Skeletal muscle cell (primary cell): ENCODE results near the gene MYOM1.
"Not testable (repeated sequence)": the region's sequence is repeated elsewhere in the genome, so short reads cannot be mapped to it uniquely, and the experiment has no call there.

Source experiments
- DNase-seq: peaks from one replicate; pipeline ENCODE4 v3.0.0-alpha.2; 2010; ENCODE audit warnings: low read depth
- H3K4me3 ChIP-seq: 2 replicates; pipeline ENCODE4 v1.5.1; 2011; ENCODE audit warnings: low read depth, mild to moderate bottlenecking, control low read depth, low read length, moderate library complexity

Gene MYOM1

GRCh38 chr18:3073353-3073752 lies 146.4 kb downstream of the MYOM1 start:
- not testable (repeated sequence) for DNase-seq, H3K4me3 ChIP-seq

GRCh38 chr18:3071676-3072075 lies 148.1 kb downstream of the MYOM1 start:
- DNase-seq = no peak
- no peak overlapping the region for H3K4me3 ChIP-seq

- H3K4me3 ChIP-seq = no peak overlapping the region
- DNase-seq = no peak
These were observed 149.9 kb downstream of the MYOM1 start for GRCh38 chr18:3069671-3070433.

GRCh38 chr18:3067722-3068121 lies 152.0 kb downstream of the MYOM1 start:
- DNase-seq = no peak
- H3K4me3 ChIP-seq = no peak overlapping the region

- H3K4me3 ChIP-seq = no peak overlapping the region
- no peak for DNase-seq
These were observed 152.6 kb downstream of the MYOM1 start for GRCh38 chr18:3067165-3067661.

- no peak for DNase-seq
- H3K4me3 ChIP-seq = no peak overlapping the region
These were observed 153.2 kb downstream of the MYOM1 start for GRCh38 chr18:3066341-3067110.

GRCh38 chr18:3063766-3064165 lies 156.0 kb downstream of the MYOM1 start:
- not testable (repeated sequence) for DNase-seq, H3K4me3 ChIP-seq

GRCh38 chr18:3062798-3063680 lies 156.7 kb downstream of the MYOM1 start:
- DNase-seq = no peak
- H3K4me3 ChIP-seq = no peak overlapping the region

- H3K4me3 ChIP-seq = no peak overlapping the region
- DNase-seq = no peak
These were observed 158.0 kb downstream of the MYOM1 start for GRCh38 chr18:3061581-3062312.

GRCh38 chr18:3060667-3061580 lies 158.8 kb downstream of the MYOM1 start:
- no peak overlapping the region for H3K4me3 ChIP-seq
- DNase-seq = no peak

GRCh38 chr18:3059272-3059671 lies 160.5 kb downstream of the MYOM1 start:
- no peak overlapping the region for H3K4me3 ChIP-seq
- no peak for DNase-seq

GRCh38 chr18:3058328-3059191 lies 161.2 kb downstream of the MYOM1 start:
- DNase-seq = no peak
- H3K4me3 ChIP-seq = no peak overlapping the region

- no peak for DNase-seq
- H3K4me3 ChIP-seq = no peak overlapping the region
These were observed 162.2 kb downstream of the MYOM1 start for GRCh38 chr18:3057526-3057925.

GRCh38 chr18:3056311-3056710 lies 163.5 kb downstream of the MYOM1 start:
- DNase-seq = no peak
- no peak overlapping the region for H3K4me3 ChIP-seq

- H3K4me3 ChIP-seq = no peak overlapping the region
These were observed 164.0 kb downstream of the MYOM1 start for GRCh38 chr18:3055816-3056215.

GRCh38 chr18:3055186-3055728 lies 164.5 kb downstream of the MYOM1 start:
- peak; percentile 4 for DNase-seq
- H3K4me3 ChIP-seq = no peak overlapping the region

More at GRCh38 chr18:3055816-3056215, 164.0 kb downstream of the MYOM1 start:
- DNase-seq = no peak

- DNase-seq = no peak
- H3K4me3 ChIP-seq = no peak overlapping the region
These were observed 165.0 kb downstream of the MYOM1 start for GRCh38 chr18:3054780-3055179.
